Endothelial cell of umbilical vein (primary cell): ENCODE measurements around the gene FGF22. TPM values are rescaled to one million over a fixed set of nuclear protein-coding genes. Genes with fewer than 3 reads are reported as not detected.
"Not testable (repeated sequence)": the region's sequence is repeated elsewhere in the genome, so short reads cannot be mapped to it uniquely, and the experiment has no call there.

Experiments
- BruUV-seq: library from RNA; stranded (reverse); fragments of 400-500 nt; replicated peaks from 2 replicates; lab custom pipeline; 2021; lab: Mats Ljungman, UMichigan
- CTCF ChIA-PET: fragments of 300-600, 350-600 bp; sonication (Branson Sonifier 250); formaldehyde crosslinking; loops from one replicate; lab custom pipeline; 2021; ENCODE audit warnings: antibody characterized with exemption, inconsistent platforms; lab: Charles Lee
- POLR2A ChIA-PET: fragments of 300-600, 350-600 bp; sonication (Branson Sonifier 250); formaldehyde crosslinking; loops from one replicate; lab custom pipeline; 2021; ENCODE audit warnings: antibody characterized with exemption, inconsistent platforms; lab: Charles Lee
- DNase-seq: peaks from one replicate; pipeline ENCODE4 v3.0.0-alpha.2; 2011; ENCODE audit warnings: low read depth, low spot score
- FAIRE-seq: peaks from 2 replicates; lab custom pipeline; 2011; peaks lifted over from hg19 to GRCh38; lab: Jason Lieb, UNC
- H2AFZ ChIP-seq: 2 replicates; pipeline ENCODE4 v1.6.0; 2012; ENCODE audit warnings: low read depth, low read length, control low read depth, inconsistent platforms
- H3K27ac ChIP-seq: 2 replicates; pipeline ENCODE4 v1.5.1; 2011; ENCODE audit warnings: low read depth, mild to moderate bottlenecking, control low read depth, low read length, moderate library complexity; ENCODE audit not compliant: insufficient read depth
- H3K27me3 ChIP-seq, 2 experiments: 2 replicates each; pipeline versions ENCODE4 v1.6.0 to v1.6.1; 2011; ENCODE audit warnings: low read length in 2 of 2, mixed read lengths in 1 of 2; ENCODE audit not compliant: control insufficient read depth in 2 of 2, insufficient read depth in 2 of 2
- H3K36me3 ChIP-seq, 2 experiments: 2 replicates in 1 of 2; 3 replicates in 1 of 2; pipeline ENCODE4 v1.5.1; 2011; ENCODE audit warnings: low read length in 2 of 2, mild to moderate bottlenecking in 1 of 2, moderate library complexity in 1 of 2; ENCODE audit not compliant: control insufficient read depth in 2 of 2, insufficient read depth in 2 of 2; ENCODE audit errors: extremely low read depth in 1 of 2
- H3K4me1 ChIP-seq: 3 replicates; pipeline ENCODE4 v1.5.1; 2011; ENCODE audit warnings: mild to moderate bottlenecking, low read length; ENCODE audit not compliant: control insufficient read depth, insufficient read depth; ENCODE audit errors: extremely low read depth
- H3K4me2 ChIP-seq: 2 replicates; pipeline ENCODE4 v1.6.1; 2011; ENCODE audit warnings: low read length, control low read depth, mixed read lengths; ENCODE audit not compliant: insufficient read depth
- H3K4me3 ChIP-seq, 3 experiments: fragments of 200-600 bp in 1 of 3; sonication (generic), shearing (Covaris generic) in 1 of 3; replicated peaks in 1 of 3; 2 replicates each; pipeline ENCODE4 v1.5.1; 2011 to 2016; ENCODE audit warnings: control low read depth in 3 of 3, low read length in 3 of 3, mild to moderate bottlenecking in 2 of 3, inconsistent platforms in 1 of 3, low read depth in 1 of 3, moderate library complexity in 1 of 3; ENCODE audit not compliant: insufficient read depth in 1 of 3
- H3K79me2 ChIP-seq: 2 replicates; pipeline ENCODE4 v1.6.0; 2012; ENCODE audit warnings: low read length, inconsistent platforms; ENCODE audit not compliant: control insufficient read depth, insufficient read depth
- H3K9ac ChIP-seq: replicated peaks from 2 replicates; pipeline ENCODE3; 2011; ENCODE audit warnings: low read length, control low read depth; ENCODE audit not compliant: insufficient read depth; ENCODE audit errors: extremely low read depth
- H3K9me1 ChIP-seq: replicated peaks from 3 replicates; pipeline ENCODE4 v1.6.0; 2011; ENCODE audit warnings: mild to moderate bottlenecking, low read length; ENCODE audit not compliant: control insufficient read depth, insufficient read depth; ENCODE audit errors: extremely low read depth
- H3K9me3 ChIP-seq: replicated peaks from 2 replicates; pipeline ENCODE4 v1.5.1; 2012; ENCODE audit warnings: low read length, inconsistent platforms; ENCODE audit not compliant: control insufficient read depth, insufficient read depth
- H4K20me1 ChIP-seq: replicated peaks from 2 replicates; pipeline ENCODE3; 2011; ENCODE audit warnings: mild to moderate bottlenecking, low read length; ENCODE audit not compliant: control insufficient read depth, insufficient read depth; ENCODE audit errors: extremely low read depth
- EZH2 ChIP-seq: IDR thresholded peaks from 2 replicates; pipeline ENCODE4 v1.6.1; 2012; ENCODE audit warnings: borderline replicate concordance, low read depth, mild to moderate bottlenecking, moderate library complexity, low read length, inconsistent platforms; ENCODE audit not compliant: severe bottlenecking
- FOS ChIP-seq: IDR thresholded peaks from 2 replicates; pipeline ENCODE4 v1.6.1; 2011; ENCODE audit warnings: mild to moderate bottlenecking, low read length, moderate library complexity, borderline replicate concordance; ENCODE audit not compliant: insufficient read depth
- GATA2 ChIP-seq: IDR thresholded peaks from 2 replicates; pipeline ENCODE4 v1.7.0; 2011; ENCODE audit warnings: low read depth, mild to moderate bottlenecking, moderate library complexity, mixed read lengths, low read length; ENCODE audit not compliant: insufficient read length, insufficient read depth
- JUN ChIP-seq: IDR thresholded peaks from 2 replicates; pipeline ENCODE4 v1.6.1; 2011; ENCODE audit warnings: borderline replicate concordance, low read depth; ENCODE audit not compliant: insufficient read length, insufficient read depth
- MYC ChIP-seq: IDR thresholded peaks from one replicate; pipeline ENCODE4 v1.6.1; 2011; ENCODE audit warnings: mild to moderate bottlenecking, low read depth, low read length
- POLR2A ChIP-seq: IDR thresholded peaks from 2 replicates; pipeline ENCODE4 v1.6.1; 2012; ENCODE audit warnings: low read depth, mild to moderate bottlenecking, control low read depth, low read length
- POLR2AphosphoS5 ChIP-seq: IDR thresholded peaks from 2 replicates; pipeline ENCODE4 v1.6.1; 2012; ENCODE audit warnings: low read depth, mild to moderate bottlenecking, control low read depth, low read length, moderate library complexity; ENCODE audit not compliant: insufficient read depth
- dilution Hi-C: fragments of 300-500 bp; cut with MboI; formaldehyde crosslinking; loops from one replicate; pipeline ENCODE4 v1.15.0; 2019; ENCODE audit warnings: low sequenced_read_pairs; ENCODE audit not compliant: extremely low pct_ligation_motif_present
- intact Hi-C: fragments of 100-400 bp; cut with micrococcal nuclease; formaldehyde crosslinking; loops from one replicate; pipeline ENCODE4 v1.10.0; 2022
- polyA plus RNA-seq, 4 experiments: library from polyadenylated mRNA; depleted of rRNA in 3 of 4; stranded (reverse) in 3 of 4; unstranded in 1 of 4; fragments of >200 nt; gene quantifications; 2 replicates each; pipeline versions ENCODE4 v1.2.1 to v1.2.3, GENCODE V29; 2011 to 2012; ENCODE audit warnings: missing spikeins in 1 of 4
- total RNA-seq: library from RNA; stranded (reverse); gene quantifications from 2 replicates; pipeline ENCODE4 v1.2.3, GENCODE V29; 2021
- TF ChIP-seq, protein P1 (sequence below): IDR thresholded peaks from 2 replicates; pipeline ENCODE4 v1.6.1; 2011; ENCODE audit not compliant: insufficient read depth, insufficient read length
- TF ChIP-seq, protein P2 (sequence below), 2 donors: IDR thresholded peaks; 1 replicate in 1 of 2; 2 replicates in 1 of 2; pipeline ENCODE4 v1.5.1; 2011; ENCODE audit warnings: low read length in 2 of 2, mild to moderate bottlenecking in 2 of 2, moderate library complexity in 2 of 2, control low read depth in 1 of 2, inconsistent platforms in 1 of 2, low read depth in 1 of 2; ENCODE audit not compliant: insufficient read depth in 1 of 2; ENCODE audit errors: extremely low read depth in 1 of 2

Gene FGF22
- total and polyA plus RNA-seq, 2 donors (not counting 3 experiments of a cell fraction or from before 2014, with no cell fraction given) = 0.07 TPM; not detected in 1

DNA sequence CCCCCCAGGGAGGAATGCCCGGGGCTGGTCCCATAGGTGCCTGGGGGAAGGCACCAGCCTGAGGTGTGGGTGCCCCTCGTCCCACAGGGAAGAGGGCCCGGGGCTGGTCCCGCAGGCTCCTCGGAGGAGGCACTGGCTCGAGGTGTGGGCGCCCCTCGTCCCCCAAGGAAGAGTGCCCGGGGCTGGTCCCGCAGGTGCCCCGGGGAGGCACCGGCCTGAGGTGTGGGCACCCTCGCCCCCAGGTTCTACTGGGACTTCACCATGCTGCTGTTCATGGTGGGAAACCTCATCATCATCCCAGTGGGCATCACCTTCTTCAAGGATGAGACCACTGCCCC lies 36.4 kb upstream of the FGF22 start:
- POLR2A ChIA-PET, intact Hi-C loops, FAIRE-seq, CTCF ChIA-PET, H3K36me3 ChIP-seq, H3K4me1 ChIP-seq, H3K4me3 ChIP-seq, H2AFZ ChIP-seq, H3K9me3 ChIP-seq, DNase-seq, H3K9ac ChIP-seq, BruUV-seq, dilution Hi-C loops, H3K79me2 ChIP-seq, H4K20me1 ChIP-seq, H3K27ac ChIP-seq, H3K27me3 ChIP-seq, H3K9me1 ChIP-seq, H3K4me2 ChIP-seq: not testable (repeated sequence)

GRCh38 chr19:603779-604178 lies 35.9 kb upstream of the FGF22 start:
- BruUV-seq, POLR2A ChIA-PET, dilution Hi-C loops: not testable (repeated sequence)

DNA sequence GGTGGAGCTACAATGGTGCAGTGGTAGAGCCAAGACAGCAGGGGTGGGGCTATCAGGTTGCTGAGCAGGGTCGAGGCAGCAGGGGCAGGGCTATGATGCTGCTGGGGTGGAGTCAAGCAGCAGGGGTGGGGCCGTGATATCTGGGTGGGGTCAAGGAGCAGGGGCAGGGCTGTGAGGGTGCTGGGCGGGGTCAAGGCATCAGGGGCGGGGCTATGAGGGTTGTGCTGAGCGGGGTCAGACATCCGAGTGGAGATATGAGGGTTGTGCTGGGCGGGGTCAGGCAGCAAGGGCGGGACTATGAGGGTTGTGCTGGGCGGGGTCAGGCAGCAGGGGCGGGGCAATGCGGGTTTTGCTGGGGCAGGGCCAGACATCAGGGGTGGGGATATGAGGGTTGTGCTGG lies 35.3 kb upstream of the FGF22 start:
- Histone ChIP-seq H3K9me1 (no peaks in the 10 kb centered on the region), H3K36me3 (no peaks in the 10 kb centered on the region), H4K20me1 (no peaks in the 10 kb centered on the region), H3K4me3 (no peak overlapping the region), H3K9ac (no peak overlapping the region), H3K79me2 (no peaks in the 10 kb centered on the region), H2AFZ (no peak overlapping the region), H3K4me1 (peaks cover 3% of the 10 kb centered on the region), H3K4me2 (no peak overlapping the region), H3K9me3 (no peaks in the 10 kb centered on the region), H3K27ac (no peak overlapping the region), H3K27me3 (no peaks in the 10 kb centered on the region)
- FAIRE-seq = no peak
- dilution Hi-C loops (no loop called here), intact Hi-C loops (no loop called here)
- no peak for DNase-seq
- ChIA-PET CTCF (interaction anchor here (0.6 kb wide), 1 partner anchor 22 kb away, joined by 4 read pairs; no protein-coding TSS in a partner anchor), POLR2A (no interaction called here)
- TF ChIP-seq JUN = no peak
- TF ChIP-seq, protein P1, sequence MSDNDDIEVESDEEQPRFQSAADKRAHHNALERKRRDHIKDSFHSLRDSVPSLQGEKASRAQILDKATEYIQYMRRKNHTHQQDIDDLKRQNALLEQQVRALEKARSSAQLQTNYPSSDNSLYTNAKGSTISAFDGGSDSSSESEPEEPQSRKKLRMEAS = no peak
- TF ChIP-seq POLR2A = no peak
- TF ChIP-seq MYC = no peak
- TF ChIP-seq, protein P2, sequence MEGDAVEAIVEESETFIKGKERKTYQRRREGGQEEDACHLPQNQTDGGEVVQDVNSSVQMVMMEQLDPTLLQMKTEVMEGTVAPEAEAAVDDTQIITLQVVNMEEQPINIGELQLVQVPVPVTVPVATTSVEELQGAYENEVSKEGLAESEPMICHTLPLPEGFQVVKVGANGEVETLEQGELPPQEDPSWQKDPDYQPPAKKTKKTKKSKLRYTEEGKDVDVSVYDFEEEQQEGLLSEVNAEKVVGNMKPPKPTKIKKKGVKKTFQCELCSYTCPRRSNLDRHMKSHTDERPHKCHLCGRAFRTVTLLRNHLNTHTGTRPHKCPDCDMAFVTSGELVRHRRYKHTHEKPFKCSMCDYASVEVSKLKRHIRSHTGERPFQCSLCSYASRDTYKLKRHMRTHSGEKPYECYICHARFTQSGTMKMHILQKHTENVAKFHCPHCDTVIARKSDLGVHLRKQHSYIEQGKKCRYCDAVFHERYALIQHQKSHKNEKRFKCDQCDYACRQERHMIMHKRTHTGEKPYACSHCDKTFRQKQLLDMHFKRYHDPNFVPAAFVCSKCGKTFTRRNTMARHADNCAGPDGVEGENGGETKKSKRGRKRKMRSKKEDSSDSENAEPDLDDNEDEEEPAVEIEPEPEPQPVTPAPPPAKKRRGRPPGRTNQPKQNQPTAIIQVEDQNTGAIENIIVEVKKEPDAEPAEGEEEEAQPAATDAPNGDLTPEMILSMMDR (IDR thresholded peaks at IDR 0.05; ENCODE audit: extremely low read depth in 1 of 2, insufficient read depth in 1 of 2, low read depth in 1 of 2, low read length in 2 of 2) = no peak
- no peak for TF ChIP-seq EZH2
- TF ChIP-seq FOS = no peak
- no peak for TF ChIP-seq GATA2
- no peak for TF ChIP-seq POLR2AphosphoS5
- no TSS peak for BruUV-seq

More at GRCh38 chr19:603779-604178, 35.9 kb upstream of the FGF22 start:
- H3K27ac ChIP-seq, H3K4me3 ChIP-seq, DNase-seq, H3K36me3 ChIP-seq, H4K20me1 ChIP-seq, H2AFZ ChIP-seq, H3K27me3 ChIP-seq, H3K9me3 ChIP-seq, CTCF ChIA-PET, H3K9me1 ChIP-seq, H3K79me2 ChIP-seq, H3K4me1 ChIP-seq, H3K4me2 ChIP-seq, FAIRE-seq, H3K9ac ChIP-seq, intact Hi-C loops: not testable (repeated sequence)
